ENCODE data around the gene TSSK2. TPM values are rescaled to one million over a fixed set of nuclear protein-coding genes. Genes with fewer than 3 reads are reported as not detected.
A peak's percentile ranks its signal among the peaks of the same experiment; 100 is the strongest.

TSSK2 gene
- total and polyA plus RNA-seq, 2 donors, result 0.09 TPM; not detected in 1

DNA sequence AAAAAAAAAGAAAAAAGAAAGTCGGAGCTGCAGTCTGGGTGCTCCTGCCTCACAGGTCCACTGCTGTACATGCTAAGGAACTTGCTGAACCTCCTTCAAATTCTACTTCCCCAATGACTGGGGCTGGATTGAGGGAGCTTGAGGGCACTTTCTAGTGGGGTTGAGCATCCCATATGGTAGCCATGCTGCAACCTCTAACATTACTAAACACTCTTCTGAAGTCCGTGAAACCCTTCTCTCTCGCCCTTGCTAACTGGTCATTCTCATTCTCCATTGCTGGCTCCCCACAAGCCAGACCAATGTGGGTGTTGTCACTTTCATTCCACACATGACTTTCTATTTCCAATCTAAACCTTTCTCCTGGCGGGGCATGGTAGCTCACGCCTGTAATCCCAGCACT, 12.1 kb downstream of the TSSK2 start:
- H3K36me3 ChIP-seq (ENCODE audit: control insufficient read depth in 2 of 2, insufficient read depth in 2 of 2, low read length in 1 of 2), result peaks cover 43% of the 10 kb centered on the region in 2 donors
- peaks cover 10% of the 10 kb centered on the region in 2 donors for H3K4me1 ChIP-seq (ENCODE audit: control insufficient read depth in 2 of 2, insufficient read depth in 2 of 2, low read length in 2 of 2)
- WGBS, result 97% methylated on average over 5 of the region's 5 CpGs
- no peak overlapping the region for H3K4me3 ChIP-seq (ENCODE audit: low read length in 2 of 2)
- no peak overlapping the region for H3K27ac ChIP-seq (ENCODE audit: low read depth in 1 of 2, low read length in 1 of 2)
- H3K27me3 ChIP-seq (ENCODE audit: control insufficient read depth in 2 of 2, insufficient read depth in 1 of 2, low read length in 1 of 2), result peaks cover 19 to 24% of the 10 kb centered on the region in 2 donors
- DNase-seq (ENCODE audit: low read depth in 6 of 9, low spot score in 9 of 9), result no peak
- no peaks in the 10 kb centered on the region for H3K9me3 ChIP-seq (ENCODE audit: control insufficient read depth in 2 of 2, insufficient read depth in 1 of 2, low read length in 1 of 2)

DNA sequence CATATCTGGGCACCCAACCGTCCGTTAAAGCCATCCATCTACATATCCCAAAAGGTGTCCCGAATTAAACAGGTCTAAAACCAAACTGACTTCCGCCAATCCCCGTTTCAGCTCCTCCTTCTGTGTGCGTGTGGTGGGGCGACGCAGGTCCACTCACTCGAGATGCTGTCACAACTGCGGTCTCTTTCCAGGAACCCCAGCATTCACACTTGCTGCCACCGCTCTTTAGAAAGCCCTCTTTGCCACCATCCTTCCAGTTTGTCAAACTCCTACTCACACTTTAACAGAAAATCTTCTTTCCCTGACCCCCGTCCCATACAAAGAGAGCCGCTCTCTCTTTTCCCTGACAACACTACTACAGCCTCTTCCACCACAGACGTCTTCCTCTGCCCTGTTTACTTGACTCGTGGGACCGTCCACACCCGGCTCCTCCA, 12.9 kb downstream of the TSSK2 start:
- H3K4me3 ChIP-seq (ENCODE audit: low read length in 2 of 2), result peak overlapping the region; percentile 74 to 96
- peaks cover 35% of the 10 kb centered on the region in 2 donors for H3K36me3 ChIP-seq (ENCODE audit: control insufficient read depth in 2 of 2, insufficient read depth in 2 of 2, low read length in 1 of 2)
- peaks cover 27 to 31% of the 10 kb centered on the region in 2 donors for H3K27me3 ChIP-seq (ENCODE audit: control insufficient read depth in 2 of 2, insufficient read depth in 1 of 2, low read length in 1 of 2)
- 4% methylated on average over 17 of the region's 17 CpGs for WGBS
- peaks cover 10% of the 10 kb centered on the region in 2 donors for H3K4me1 ChIP-seq (ENCODE audit: control insufficient read depth in 2 of 2, insufficient read depth in 2 of 2, low read length in 2 of 2)
- DNase-seq (ENCODE audit: low read depth in 6 of 9, low spot score in 9 of 9), result peak in 1 of 9 donors; percentile 25
- H3K9me3 ChIP-seq (ENCODE audit: control insufficient read depth in 2 of 2, insufficient read depth in 1 of 2, low read length in 1 of 2), result peaks cover 0 to 5% of the 10 kb centered on the region in 2 donors
- peak overlapping the region; percentile 66 to 81 for H3K27ac ChIP-seq (ENCODE audit: low read depth in 1 of 2, low read length in 1 of 2)

DNA sequence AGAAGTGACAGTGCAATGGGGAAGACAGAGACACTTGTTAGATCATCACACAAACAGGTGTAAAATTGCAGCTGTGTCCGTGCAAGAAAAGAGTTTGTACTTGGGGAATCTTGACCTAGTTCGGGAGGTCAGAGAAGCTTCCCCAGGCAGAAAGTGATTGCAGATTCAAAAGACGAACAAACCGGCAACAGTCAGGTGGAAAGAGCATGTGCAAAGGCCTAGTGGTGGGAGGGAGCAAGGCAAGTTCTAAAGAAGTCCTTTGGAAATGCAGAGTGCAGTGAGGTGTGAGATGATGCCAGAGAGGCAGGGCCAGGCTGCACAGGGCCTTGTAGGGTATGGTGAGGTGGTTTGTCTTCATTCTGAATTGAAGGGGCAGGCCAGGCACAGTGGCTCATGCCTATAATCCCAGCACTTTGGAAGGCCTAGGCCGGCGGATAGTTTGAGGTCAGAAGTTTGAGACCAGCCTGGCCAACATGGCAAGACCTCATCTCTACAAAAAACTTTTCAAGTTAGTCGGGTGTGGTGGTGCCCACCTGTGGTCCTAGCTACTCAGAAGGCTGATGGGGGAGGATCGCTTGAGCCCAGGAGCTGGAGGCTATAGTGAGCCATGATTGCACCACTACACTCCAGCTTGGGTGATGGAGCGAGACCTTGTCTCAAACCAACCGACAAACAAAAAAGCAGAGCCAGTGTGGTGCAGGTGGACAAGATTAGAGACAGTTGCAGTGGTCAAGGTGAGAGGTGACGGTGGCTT, 15.3 kb downstream of the TSSK2 start:
- H3K4me1 ChIP-seq (ENCODE audit: control insufficient read depth in 2 of 2, insufficient read depth in 2 of 2, low read length in 2 of 2), result peaks cover 10 to 18% of the 10 kb centered on the region in 2 donors
- 94% methylated on average over 11 of the region's 11 CpGs for WGBS
- H3K27ac ChIP-seq (ENCODE audit: low read depth in 1 of 2, low read length in 1 of 2), result no peak overlapping the region
- H3K27me3 ChIP-seq (ENCODE audit: control insufficient read depth in 2 of 2, insufficient read depth in 1 of 2, low read length in 1 of 2), result peaks cover 48 to 51% of the 10 kb centered on the region in 2 donors
- H3K4me3 ChIP-seq (ENCODE audit: low read length in 2 of 2), result no peak overlapping the region
- DNase-seq (ENCODE audit: low read depth in 6 of 9, low spot score in 9 of 9), result no peak
- peaks cover 2 to 12% of the 10 kb centered on the region in 2 donors for H3K9me3 ChIP-seq (ENCODE audit: control insufficient read depth in 2 of 2, insufficient read depth in 1 of 2, low read length in 1 of 2)
- H3K36me3 ChIP-seq (ENCODE audit: control insufficient read depth in 2 of 2, insufficient read depth in 2 of 2, low read length in 1 of 2), result peaks cover 11% of the 10 kb centered on the region in 2 donors

DNA sequence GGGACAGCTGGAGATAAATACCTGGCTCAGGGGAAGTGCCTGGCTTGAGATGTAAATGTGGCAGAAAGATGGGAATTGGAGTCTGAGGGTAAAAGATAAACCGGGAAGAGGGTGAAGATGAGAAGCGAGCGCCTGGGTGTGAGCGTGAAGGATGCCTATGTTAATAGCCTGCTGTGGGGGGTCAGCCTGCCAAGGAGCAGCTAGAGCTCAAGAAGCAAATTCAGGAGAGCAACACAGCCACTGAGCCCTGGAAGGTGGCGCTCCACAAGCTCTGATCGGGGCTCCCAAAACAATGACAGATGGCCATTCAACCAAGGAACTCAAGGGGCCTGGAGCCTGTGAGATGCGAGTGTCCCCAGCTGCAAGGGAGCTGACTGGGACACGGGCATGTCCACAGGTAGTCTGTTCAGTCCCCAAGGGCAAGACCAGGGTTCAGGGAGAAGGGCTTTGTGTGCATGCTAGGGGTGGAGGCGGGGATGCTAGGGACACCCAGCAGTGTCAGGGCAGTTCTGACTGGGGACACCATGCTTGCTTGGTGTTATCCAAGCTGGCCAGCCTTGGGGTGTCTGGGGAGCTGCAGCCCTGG, 16.2 kb downstream of the TSSK2 start:
- Histone ChIP-seq H3K36me3 (ENCODE audit: control insufficient read depth in 2 of 2, insufficient read depth in 2 of 2, low read length in 1 of 2) (peaks cover 2 to 3% of the 10 kb centered on the region in 2 donors), H3K9me3 (ENCODE audit: control insufficient read depth in 2 of 2, insufficient read depth in 1 of 2, low read length in 1 of 2) (peaks cover 5 to 15% of the 10 kb centered on the region in 2 donors), H3K27me3 (ENCODE audit: control insufficient read depth in 2 of 2, insufficient read depth in 1 of 2, low read length in 1 of 2) (peaks cover 57 to 59% of the 10 kb centered on the region in 2 donors), H3K4me3 (ENCODE audit: low read length in 2 of 2) (no peak overlapping the region), H3K27ac (ENCODE audit: low read depth in 1 of 2, low read length in 1 of 2) (no peak overlapping the region), H3K4me1 (ENCODE audit: control insufficient read depth in 2 of 2, insufficient read depth in 2 of 2, low read length in 2 of 2) (peaks cover 10 to 18% of the 10 kb centered on the region in 2 donors)
- DNase-seq (ENCODE audit: low read depth in 6 of 9, low spot score in 9 of 9), result no peak
- 45% methylated on average over 9 of the region's 9 CpGs for WGBS

DNA sequence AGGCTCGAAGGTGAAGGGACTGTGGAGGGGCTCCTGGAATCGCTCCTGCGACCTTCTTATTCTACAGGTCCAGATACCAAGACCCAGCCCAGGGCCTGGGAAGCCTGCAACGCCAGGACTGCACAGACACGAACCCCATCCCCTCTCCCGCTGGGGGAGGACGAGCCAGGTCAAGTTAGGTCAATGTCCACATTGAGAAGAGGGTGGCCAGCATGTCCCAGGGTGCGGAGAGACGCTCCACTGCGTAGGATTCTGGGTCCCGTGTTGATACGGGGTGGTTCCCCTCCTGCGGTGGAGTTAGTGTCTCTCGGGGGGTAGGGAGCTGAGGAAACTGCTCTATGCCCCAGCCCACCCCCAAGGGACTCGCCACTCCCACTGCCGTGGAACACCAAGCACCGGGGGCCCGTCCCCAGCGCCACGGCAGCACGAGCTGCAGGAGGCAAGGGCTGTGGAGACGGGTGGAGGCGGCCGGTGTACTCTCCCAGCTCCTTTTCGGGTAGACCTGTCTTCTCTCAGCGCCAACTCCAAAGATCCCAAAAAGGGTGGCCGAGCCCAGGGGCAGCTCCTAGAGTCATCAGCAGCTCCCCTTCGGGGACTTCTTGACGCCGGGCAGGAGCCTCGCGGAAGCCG, 17.4 kb downstream of the TSSK2 start:
- H3K4me1 ChIP-seq (ENCODE audit: control insufficient read depth in 2 of 2, insufficient read depth in 2 of 2, low read length in 2 of 2), result peaks cover 5 to 13% of the 10 kb centered on the region in 2 donors
- WGBS, result 46% methylated on average over 33 of the region's 33 CpGs
- DNase-seq (ENCODE audit: low read depth in 6 of 9, low spot score in 9 of 9), result no peak
- H3K27ac ChIP-seq (ENCODE audit: low read depth in 1 of 2, low read length in 1 of 2), result no peak overlapping the region
- no peak overlapping the region for H3K4me3 ChIP-seq (ENCODE audit: low read length in 2 of 2)
- peaks cover 59 to 69% of the 10 kb centered on the region in 2 donors for H3K27me3 ChIP-seq (ENCODE audit: control insufficient read depth in 2 of 2, insufficient read depth in 1 of 2, low read length in 1 of 2)
- no peaks in the 10 kb centered on the region for H3K36me3 ChIP-seq (ENCODE audit: control insufficient read depth in 2 of 2, insufficient read depth in 2 of 2, low read length in 1 of 2)
- peaks cover 5 to 15% of the 10 kb centered on the region in 2 donors for H3K9me3 ChIP-seq (ENCODE audit: control insufficient read depth in 2 of 2, insufficient read depth in 1 of 2, low read length in 1 of 2)

DNA sequence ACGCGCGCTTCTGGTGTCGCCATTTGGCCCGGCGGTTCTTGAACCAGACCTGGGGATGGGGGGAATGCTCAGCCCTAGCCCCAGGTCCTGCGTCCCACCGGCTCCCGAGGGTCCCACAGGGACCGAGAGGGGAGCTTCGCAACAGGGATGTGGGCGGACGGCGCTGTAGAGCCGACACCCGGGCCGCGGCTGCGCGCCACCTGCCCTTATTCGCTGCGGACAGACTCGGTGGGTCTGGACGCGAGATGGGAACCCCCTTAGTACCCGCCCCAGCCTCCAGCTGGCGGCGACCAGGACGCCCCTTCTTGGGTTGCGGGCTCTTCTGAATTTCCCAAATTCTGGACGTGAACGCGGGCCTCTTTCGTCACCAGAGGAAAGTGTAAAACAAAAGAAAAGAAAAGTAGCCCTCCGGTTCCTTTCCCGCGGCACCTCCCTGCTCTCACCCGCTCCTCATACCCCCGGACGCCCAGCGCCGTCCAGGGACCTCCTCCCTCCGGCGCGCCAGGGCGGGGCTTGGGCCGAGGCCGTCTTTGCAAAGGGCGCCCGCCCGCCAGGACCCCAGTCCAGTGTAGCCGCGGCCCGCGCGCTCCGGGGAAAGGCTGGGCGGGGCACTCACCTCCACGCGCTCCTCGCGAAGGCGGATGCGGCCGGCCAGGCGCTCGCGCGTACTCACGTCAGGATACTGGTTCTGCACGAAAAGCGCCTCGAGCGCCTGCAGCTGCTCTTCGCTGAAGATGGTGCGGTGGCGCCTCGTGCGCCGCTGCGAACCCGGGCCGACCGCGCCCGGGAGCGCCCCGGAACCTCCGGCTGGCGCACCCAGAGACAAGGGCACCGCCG, 18.2 kb downstream of the TSSK2 start:
- Histone ChIP-seq H3K36me3 (ENCODE audit: control insufficient read depth in 2 of 2, insufficient read depth in 2 of 2, low read length in 1 of 2) (no peaks in the 10 kb centered on the region), H3K4me3 (ENCODE audit: low read length in 2 of 2) (peak overlapping the region in 1 of 2 donors; percentile 38), H3K9me3 (ENCODE audit: control insufficient read depth in 2 of 2, insufficient read depth in 1 of 2, low read length in 1 of 2) (peaks cover 5 to 15% of the 10 kb centered on the region in 2 donors), H3K27ac (ENCODE audit: low read depth in 1 of 2, low read length in 1 of 2) (no peak overlapping the region), H3K4me1 (ENCODE audit: control insufficient read depth in 2 of 2, insufficient read depth in 2 of 2, low read length in 2 of 2) (peaks cover 0 to 8% of the 10 kb centered on the region in 2 donors), H3K27me3 (ENCODE audit: control insufficient read depth in 2 of 2, insufficient read depth in 1 of 2, low read length in 1 of 2) (peaks cover 59 to 72% of the 10 kb centered on the region in 2 donors)
- DNase-seq (ENCODE audit: low read depth in 6 of 9, low spot score in 9 of 9), result peak in 1 of 9 donors; percentile 39
- 5% methylated on average over 92 of the region's 92 CpGs for WGBS

DNA sequence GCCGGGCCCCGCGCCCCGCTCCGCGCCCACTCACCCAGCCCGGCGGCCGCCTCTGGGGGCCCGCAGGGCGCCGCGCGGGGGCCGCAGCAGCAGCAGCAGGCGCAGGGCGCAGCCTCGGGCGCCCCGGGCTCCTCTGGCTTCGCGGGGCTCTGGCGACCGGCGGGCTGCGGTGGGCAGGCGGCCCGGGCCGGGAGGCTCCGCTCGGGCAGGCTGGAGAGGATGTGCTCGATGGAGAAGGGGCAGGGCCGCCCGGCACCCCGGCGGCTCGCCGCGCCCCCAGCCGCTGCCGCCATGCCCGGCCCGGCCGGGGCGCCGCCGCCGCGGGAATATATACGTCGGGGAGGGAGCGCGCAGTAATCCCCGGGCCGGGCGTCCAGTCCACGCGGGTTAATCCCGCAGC, 18.9 kb downstream of the TSSK2 start, which contains the start of gene GSC2:
GSC2 (minus strand) TSS at position 302 of the 400 bp plus-strand sequence; CDS start at position 293, 9 bp downstream.
- DNase-seq (ENCODE audit: low read depth in 6 of 9, low spot score in 9 of 9), result no peak
- peaks cover 0 to 8% of the 10 kb centered on the region in 2 donors for H3K4me1 ChIP-seq (ENCODE audit: control insufficient read depth in 2 of 2, insufficient read depth in 2 of 2, low read length in 2 of 2)
- peaks cover 5 to 15% of the 10 kb centered on the region in 2 donors for H3K9me3 ChIP-seq (ENCODE audit: control insufficient read depth in 2 of 2, insufficient read depth in 1 of 2, low read length in 1 of 2)
- peaks cover 59 to 74% of the 10 kb centered on the region in 2 donors for H3K27me3 ChIP-seq (ENCODE audit: control insufficient read depth in 2 of 2, insufficient read depth in 1 of 2, low read length in 1 of 2)
- H3K27ac ChIP-seq (ENCODE audit: low read depth in 1 of 2, low read length in 1 of 2), result no peak within 1 kb of the TSS
- H3K4me3 ChIP-seq (ENCODE audit: low read length in 2 of 2), result peak within 1 kb of the TSS in 1 of 2 donors; percentile 38
- no peaks in the 10 kb centered on the region for H3K36me3 ChIP-seq (ENCODE audit: control insufficient read depth in 2 of 2, insufficient read depth in 2 of 2, low read length in 1 of 2)
- 4% methylated on average over 59 of the region's 59 CpGs for WGBS

DNA sequence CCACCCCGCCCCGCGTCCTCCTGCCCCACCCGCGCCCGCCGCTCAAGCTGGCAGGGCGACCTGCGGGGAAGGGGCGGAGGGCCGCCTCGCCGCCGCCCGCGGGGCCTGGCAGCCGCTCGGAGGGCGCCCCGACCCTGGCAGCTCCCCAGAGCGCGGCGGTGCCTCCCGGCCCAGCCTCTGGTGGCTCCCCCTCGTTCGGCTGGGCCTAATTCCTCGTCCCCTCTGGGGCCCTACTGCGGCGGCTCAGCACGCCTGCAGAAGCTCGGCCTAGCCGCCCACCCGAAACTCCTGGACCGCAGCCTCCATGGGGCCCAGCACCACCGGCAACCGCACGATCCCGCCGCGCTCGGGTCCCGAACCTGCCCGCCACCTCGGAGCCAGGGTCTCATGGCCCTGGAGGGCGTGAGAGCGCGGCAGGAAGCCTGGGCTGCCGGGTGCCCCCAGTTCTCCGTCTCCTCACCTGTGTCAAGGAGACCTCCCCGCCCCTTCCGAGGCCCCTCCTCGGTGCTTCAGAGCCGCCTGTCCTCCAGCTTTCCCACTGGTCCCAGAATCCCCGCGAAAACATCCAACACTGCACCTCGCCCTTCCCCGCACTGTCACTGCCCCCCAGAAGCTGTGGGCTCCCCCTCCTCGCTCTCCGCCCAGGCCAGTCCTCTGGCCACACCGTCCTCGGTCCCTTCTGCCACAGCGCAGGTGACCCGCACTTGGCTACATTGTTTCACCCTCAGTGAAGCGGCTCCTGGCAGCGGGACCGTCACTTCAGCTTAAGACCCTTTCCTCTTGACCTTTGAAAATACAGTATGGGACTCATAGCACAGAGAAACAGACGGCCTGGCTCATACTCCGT, 19.6 kb downstream of the TSSK2 start:
- peaks cover 5 to 15% of the 10 kb centered on the region in 2 donors for H3K9me3 ChIP-seq (ENCODE audit: control insufficient read depth in 2 of 2, insufficient read depth in 1 of 2, low read length in 1 of 2)
- no peak for DNase-seq (ENCODE audit: low read depth in 6 of 9, low spot score in 9 of 9)
- H3K27me3 ChIP-seq (ENCODE audit: control insufficient read depth in 2 of 2, insufficient read depth in 1 of 2, low read length in 1 of 2), result peaks cover 59 to 78% of the 10 kb centered on the region in 2 donors
- no peak overlapping the region for H3K27ac ChIP-seq (ENCODE audit: low read depth in 1 of 2, low read length in 1 of 2)
- no peaks in the 10 kb centered on the region for H3K36me3 ChIP-seq (ENCODE audit: control insufficient read depth in 2 of 2, insufficient read depth in 2 of 2, low read length in 1 of 2)
- H3K4me1 ChIP-seq (ENCODE audit: control insufficient read depth in 2 of 2, insufficient read depth in 2 of 2, low read length in 2 of 2), result peaks cover 0 to 8% of the 10 kb centered on the region in 2 donors
- WGBS, result 13% methylated on average over 68 of the region's 68 CpGs
- H3K4me3 ChIP-seq (ENCODE audit: low read length in 2 of 2), result no peak overlapping the region
